GM21528 (cell line): ENCODE data around the gene GRIN2A.

Source experiments
- ATAC-seq: cut with Tn5 transposase; IDR thresholded peaks from one replicate; pipeline ENCODE4 v1.9.1; 2021; ENCODE audit warnings: mild to moderate bottlenecking, moderate library complexity; ENCODE audit not compliant: unreplicated experiment, low FRiP score

Gene GRIN2A

DNA sequence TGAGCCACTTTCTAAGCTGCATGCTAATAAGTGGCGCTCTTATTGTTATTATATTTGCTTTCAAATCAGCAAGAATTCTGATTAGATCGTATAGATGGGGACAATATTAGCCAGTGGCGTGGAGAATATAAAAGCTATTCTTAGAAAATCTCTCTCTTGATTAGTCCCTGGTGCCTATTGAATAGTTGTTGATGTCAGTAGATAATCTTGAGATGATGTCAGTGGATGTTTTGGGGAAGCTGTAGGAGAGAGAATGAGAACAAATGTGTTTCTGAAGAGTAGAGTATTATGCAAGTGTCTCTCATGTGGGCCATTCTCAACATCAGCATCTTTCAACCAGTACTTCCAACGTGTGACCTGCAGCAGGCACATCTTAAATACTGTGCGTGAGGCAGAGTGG lies 445.7 kb downstream of the GRIN2A start:
- ATAC-seq: no peak

DNA sequence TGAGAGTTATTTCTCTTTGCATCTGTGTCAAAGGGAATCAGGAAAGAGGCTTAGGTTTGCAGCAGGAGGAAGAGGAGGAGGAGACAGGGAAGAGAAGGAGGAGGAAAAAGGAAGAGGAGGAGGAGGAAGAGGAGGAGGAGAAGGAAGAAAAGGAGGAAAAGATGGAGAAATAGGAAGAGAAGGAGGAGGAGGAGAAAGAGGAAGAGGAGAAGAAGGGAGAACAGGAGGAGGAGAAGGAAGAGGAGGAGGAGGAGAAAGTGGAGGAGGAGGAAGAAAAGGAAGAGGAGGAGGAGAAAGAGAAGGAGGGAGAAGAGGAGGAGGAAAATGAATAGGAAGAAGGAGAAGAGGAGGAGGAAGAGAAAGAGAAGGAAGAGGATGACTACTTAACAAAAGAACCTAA lies 459.1 kb downstream of the GRIN2A start:
- no peak for ATAC-seq

DNA sequence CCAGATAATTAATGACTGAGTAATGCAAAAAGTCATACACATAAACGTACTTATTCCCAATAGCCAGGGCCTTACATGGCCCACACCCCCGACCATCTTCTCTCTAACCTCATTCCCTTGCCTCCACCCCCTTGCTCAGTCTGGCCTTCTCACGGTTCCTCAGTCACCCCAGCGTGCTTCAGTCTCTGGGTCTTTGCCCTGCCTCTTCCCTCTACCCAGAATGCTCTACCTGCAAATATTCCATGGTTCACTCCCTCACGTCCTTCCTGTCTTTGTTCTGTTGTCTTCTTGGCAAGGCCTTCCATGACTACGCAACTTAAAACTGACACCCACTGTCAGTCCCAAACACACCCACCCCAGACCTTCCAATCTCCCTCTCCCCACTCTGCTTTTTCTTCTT lies 468.3 kb downstream of the GRIN2A start:
- no peak for ATAC-seq

DNA sequence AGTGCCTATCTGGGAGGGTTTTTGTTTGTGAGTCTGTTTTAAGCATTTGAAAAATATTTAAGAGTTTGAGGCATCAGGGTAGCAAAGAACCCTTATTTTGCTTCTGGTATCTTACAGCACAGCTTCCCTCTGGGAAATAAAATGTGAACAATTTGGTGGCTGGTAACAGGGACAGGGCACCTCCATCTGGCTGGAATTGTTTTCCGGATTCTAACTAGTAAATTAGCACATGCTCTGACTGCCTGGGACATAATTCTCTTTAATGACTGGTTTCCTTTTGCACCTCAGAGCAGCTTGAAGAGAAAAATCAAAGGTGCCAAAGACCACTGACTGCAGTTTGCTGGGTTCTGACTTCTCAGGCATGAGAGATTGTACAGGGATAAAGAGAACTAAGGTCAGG lies 469.1 kb downstream of the GRIN2A start:
- ATAC-seq: no peak

DNA sequence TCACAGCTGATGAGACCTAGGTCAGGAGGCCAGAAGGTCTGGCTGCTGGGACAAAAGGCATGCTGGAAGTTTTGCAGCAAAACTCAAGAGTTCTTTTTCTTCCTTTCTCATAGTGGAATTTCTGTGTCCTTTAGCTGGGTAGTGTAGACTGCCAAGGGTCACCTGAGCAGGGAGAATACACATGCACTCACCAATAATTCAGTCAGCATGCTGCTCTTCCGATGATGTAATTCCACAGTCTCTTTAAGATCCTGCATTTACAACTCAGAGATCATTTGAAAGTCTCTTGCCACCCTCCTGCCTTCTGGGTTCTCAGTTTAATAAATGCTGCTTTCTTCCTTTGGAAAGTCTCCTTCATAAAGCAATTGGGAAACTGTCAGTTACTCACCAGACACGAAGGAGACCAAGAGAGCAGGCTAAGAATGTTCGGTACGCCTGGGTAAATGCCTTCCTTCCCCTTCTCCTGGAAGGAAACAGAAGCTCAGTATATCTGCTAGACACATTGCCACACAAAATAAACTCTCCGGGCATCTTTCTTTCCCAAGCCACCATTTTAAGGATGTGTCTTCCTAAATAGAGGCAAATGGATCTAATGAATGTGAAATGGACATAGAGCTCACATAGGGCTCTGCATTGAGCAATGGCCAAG lies 473.1 kb downstream of the GRIN2A start:
- ATAC-seq: no peak

DNA sequence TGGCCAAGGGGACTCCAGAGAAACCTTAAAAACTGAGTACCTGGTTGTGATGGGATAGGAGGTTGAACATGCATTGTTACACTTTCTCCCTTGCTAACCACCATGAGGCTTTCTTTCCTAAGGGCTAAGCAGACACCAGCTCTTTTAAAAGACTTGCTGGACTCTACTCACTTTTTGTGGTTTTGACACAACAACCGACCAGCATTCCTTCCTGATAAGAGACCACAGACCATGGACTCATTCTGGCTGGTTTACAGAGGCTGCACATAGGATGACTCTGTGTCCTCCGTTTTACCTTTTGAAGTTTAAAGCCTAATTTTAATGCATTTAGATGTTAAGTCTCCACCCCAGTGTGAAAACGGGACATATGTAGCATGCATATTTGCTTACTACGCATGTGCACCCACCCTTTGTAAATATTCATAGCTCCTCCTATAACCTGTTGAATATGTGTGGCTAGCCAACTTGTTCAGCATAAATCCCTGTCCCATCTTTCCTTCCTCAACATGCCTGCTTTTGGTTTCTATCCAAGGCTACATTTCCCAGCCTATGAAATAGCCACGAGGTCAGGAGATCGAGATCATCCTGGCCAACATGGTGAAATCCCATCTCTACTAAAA lies 475.9 kb downstream of the GRIN2A start:
- no peak for ATAC-seq

DNA sequence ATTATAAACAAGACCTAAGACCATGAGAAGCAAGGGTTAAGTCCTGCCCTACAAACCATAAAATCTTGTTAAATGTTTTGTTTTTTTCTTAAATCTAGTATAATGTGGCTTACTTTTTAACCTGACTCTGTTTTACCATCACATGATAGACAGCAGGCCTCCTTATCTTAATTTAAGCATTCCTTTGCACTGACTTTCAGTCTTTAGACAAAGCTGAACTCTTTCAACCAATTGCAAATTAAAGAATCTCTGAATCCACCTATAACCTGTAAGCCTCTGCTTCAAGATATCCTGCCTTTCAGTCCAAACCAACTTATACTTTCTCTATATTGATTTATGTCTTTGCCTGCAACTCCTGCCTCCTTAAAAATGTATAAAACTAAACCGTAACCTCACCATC lies 478.5 kb downstream of the GRIN2A start:
- no peak for ATAC-seq
